ENCODE measurements around the gene DCP1A. TPM values are rescaled to one million over a fixed set of nuclear protein-coding genes. Genes with fewer than 3 reads are reported as not detected.
A peak's percentile ranks its signal among the peaks of the same experiment; 100 is the strongest.

DCP1A gene
- total RNA-seq, 4 donors from 2014 or later, result 20.9 to 30.6 (median 23.3) TPM

DNA sequence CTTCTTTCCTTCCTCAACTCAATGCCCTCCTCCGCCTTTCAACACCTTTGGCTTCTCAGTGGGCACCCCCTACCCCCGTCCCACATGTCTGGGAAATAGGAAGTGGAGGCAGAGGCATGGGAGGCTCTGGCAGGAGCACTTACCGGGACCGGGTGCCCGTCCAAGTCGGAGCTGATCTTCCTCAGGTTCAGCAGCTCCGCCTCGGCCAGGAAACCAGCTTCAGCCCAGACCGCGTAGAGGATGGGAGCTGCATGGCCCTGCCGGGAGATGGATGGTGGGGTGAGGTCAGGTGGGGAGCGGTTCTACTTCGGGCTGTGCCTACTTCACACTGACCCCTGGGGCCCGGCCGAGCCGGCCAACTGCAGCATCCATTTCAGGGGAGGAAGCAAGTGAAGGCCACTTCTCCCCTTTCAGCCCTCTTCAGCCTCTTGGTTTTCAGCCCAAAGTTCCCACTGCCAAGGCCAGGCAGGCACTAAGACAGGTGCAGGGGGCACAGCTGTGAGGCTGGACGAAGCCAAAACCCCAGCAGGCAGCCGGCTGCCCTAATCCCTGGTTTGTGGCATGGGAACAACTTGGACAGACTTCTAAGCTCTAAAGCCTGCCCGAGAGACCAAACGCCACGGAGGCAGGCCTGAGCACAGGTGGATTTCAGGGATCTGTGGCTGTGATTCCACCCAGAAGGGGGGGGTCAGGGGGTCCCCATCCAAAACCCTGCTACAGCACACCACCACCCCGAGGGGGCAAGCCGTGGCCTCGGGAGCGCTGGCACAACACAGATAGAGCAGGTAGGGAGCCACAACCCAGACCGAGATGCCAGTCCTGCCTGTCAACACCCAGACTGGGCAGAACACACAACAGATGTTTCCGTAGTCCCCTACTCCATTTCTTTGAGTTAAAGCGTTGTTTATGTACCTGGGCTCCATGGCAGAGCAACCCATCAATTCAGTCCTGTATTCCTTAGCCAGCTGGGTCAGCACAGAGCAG is 106.1 kb downstream of the DCP1A start:
- intact Hi-C loops (cut with DNase I), result no loop called here
- TF ChIP-seq POLR2A (IDR thresholded peaks at IDR 0.05), result no peak
- TF ChIP-seq, protein P1, sequence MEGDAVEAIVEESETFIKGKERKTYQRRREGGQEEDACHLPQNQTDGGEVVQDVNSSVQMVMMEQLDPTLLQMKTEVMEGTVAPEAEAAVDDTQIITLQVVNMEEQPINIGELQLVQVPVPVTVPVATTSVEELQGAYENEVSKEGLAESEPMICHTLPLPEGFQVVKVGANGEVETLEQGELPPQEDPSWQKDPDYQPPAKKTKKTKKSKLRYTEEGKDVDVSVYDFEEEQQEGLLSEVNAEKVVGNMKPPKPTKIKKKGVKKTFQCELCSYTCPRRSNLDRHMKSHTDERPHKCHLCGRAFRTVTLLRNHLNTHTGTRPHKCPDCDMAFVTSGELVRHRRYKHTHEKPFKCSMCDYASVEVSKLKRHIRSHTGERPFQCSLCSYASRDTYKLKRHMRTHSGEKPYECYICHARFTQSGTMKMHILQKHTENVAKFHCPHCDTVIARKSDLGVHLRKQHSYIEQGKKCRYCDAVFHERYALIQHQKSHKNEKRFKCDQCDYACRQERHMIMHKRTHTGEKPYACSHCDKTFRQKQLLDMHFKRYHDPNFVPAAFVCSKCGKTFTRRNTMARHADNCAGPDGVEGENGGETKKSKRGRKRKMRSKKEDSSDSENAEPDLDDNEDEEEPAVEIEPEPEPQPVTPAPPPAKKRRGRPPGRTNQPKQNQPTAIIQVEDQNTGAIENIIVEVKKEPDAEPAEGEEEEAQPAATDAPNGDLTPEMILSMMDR (IDR thresholded peaks at IDR 0.05), result no peak
- no peaks in the 10 kb centered on the region for H3K27me3 ChIP-seq
- no peak overlapping the region for H3K4me3 ChIP-seq (replicated peaks in 1 of 3)
- H3K36me3 ChIP-seq, result peaks cover 37 to 51% of the 10 kb centered on the region in 2 donors
- peak overlapping the region in 2 of 3 donors; percentile 72 to 85 for H3K27ac ChIP-seq
- WGBS, 2 donors, result 92 to 97% methylated on average over 21 to 26 of the region's 28 CpGs
- H3K9me3 ChIP-seq, result no peaks in the 10 kb centered on the region
- peaks cover 65 to 85% of the 10 kb centered on the region in 2 donors for H3K4me1 ChIP-seq
- no peak for DNase-seq

GRCh38 chr3:53239800-53240199 is 107.5 kb downstream of the DCP1A start:
- intact Hi-C loops (cut with DNase I), result no loop called here
- TF ChIP-seq POLR2A (IDR thresholded peaks at IDR 0.05), result no peak
- TF ChIP-seq, protein P1 (IDR thresholded peaks at IDR 0.05), result no peak
- Histone ChIP-seq H3K4me3 (replicated peaks in 1 of 3) (no peak overlapping the region), H3K27ac (peak overlapping the region in 2 of 3 donors; percentile 72 to 85), H3K27me3 (no peaks in the 10 kb centered on the region), H3K9me3 (no peaks in the 10 kb centered on the region), H3K36me3 (peaks cover 46 to 56% of the 10 kb centered on the region in 2 donors), H3K4me1 (peaks cover 60 to 88% of the 10 kb centered on the region in 2 donors)
- WGBS, 2 donors, result 91 to 94% methylated on average over 5 of the region's 5 CpGs
- DNase-seq, result no peak

GRCh38 chr3:53238886-53239285 is 108.5 kb downstream of the DCP1A start:
- peaks cover 52 to 79% of the 10 kb centered on the region in 2 donors for H3K4me1 ChIP-seq
- H3K27ac ChIP-seq, result peak overlapping the region; percentile 37 to 85 (median 72)
- TF ChIP-seq, protein P1 (IDR thresholded peaks at IDR 0.05), result no peak
- no peak for TF ChIP-seq POLR2A (IDR thresholded peaks at IDR 0.05)
- H3K4me3 ChIP-seq (replicated peaks in 1 of 3), result no peak overlapping the region
- no peaks in the 10 kb centered on the region for H3K9me3 ChIP-seq
- intact Hi-C loops (cut with DNase I), result no loop called here
- WGBS, 2 donors, result 87 to 96% methylated on average over 4 of the region's 4 CpGs
- no peaks in the 10 kb centered on the region for H3K27me3 ChIP-seq
- DNase-seq, result no peak
- peaks cover 55 to 65% of the 10 kb centered on the region in 2 donors for H3K36me3 ChIP-seq

DNA sequence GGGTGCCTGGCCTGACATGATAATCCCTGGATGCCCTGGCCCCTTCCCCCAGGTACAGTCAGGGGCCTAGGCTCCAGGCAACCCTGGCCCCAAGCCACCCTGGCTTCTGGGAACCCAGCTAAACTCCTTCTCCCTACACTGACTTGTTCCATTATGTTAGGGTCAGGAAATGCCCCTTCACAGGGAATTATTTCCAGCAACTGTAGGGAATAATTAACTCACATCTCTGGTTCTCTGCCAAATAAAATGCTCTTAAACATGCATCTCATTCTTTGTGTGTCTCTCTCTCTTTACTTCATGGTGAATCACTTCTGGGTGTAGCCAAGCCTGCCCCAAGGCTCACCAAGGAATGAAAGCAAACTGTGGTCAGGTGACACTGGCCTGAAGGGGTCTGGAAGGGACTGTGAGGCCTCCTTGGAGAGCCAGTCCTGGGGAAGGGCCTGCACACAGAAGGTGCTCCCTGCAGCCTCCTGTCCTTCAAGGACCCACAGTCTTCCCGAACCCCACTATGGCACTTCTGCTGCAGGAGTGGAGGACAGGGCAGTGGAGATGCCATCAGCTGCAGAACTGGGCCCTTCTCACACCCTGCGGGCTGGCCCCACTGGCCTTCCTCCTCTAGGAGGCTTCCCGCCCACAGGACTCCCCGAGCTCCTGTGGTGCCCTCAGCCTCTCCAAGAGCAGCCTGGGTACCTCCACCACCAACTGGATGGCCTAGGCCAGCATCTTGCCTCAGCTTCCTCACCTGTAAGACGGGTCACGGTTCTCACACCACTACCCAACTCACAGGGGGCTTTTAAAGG is 109.1 kb downstream of the DCP1A start:
- intact Hi-C loops (cut with DNase I), result no loop called here
- no peaks in the 10 kb centered on the region for H3K9me3 ChIP-seq
- DNase-seq, result peak; percentile 82 to 83
- WGBS, 2 donors, result 61 to 100% methylated on average over 1 to 4 of the region's 6 CpGs
- peak in 1 of 2 donors; percentile 50 for TF ChIP-seq POLR2A (IDR thresholded peaks at IDR 0.05)
- TF ChIP-seq, protein P1 (IDR thresholded peaks at IDR 0.05), result no peak
- H3K27me3 ChIP-seq, result no peaks in the 10 kb centered on the region
- peaks cover 46 to 73% of the 10 kb centered on the region in 2 donors for H3K4me1 ChIP-seq
- peaks cover 61 to 71% of the 10 kb centered on the region in 2 donors for H3K36me3 ChIP-seq
- H3K27ac ChIP-seq, result peak overlapping the region; percentile 37 to 85 (median 72)
- H3K4me3 ChIP-seq (replicated peaks in 1 of 3), result no peak overlapping the region

All from thyroid gland (tissue), 4 donors.